Sciatic nerve (tissue), 2 donors: Measurements from ENCODE around the gene LPAR1. TPM values are rescaled to one million over a fixed set of nuclear protein-coding genes. Genes with fewer than 3 reads are reported as not detected.
A peak's percentile ranks its signal among the peaks of the same experiment; 100 is the strongest.

ENCODE experiments used
- ATAC-seq: fragments of 200-7000 bp; cut with Tn5 transposase; one replicate; pipeline ENCODE4 v1.9.1; 2020; ENCODE audit warnings: mild to moderate bottlenecking, moderate library complexity
- DNase-seq: peaks from one replicate; pipeline ENCODE4 v3.0.0-alpha.2; 2020; ENCODE audit warnings: low spot score
- intact Hi-C: fragments of 100-400 bp; cut with DNase I; formaldehyde crosslinking; loops from one replicate; pipeline ENCODE4 v1.14.2; 2022
- total RNA-seq: library from RNA; stranded (reverse); fragmentation: NEBNext Ultra II Directional; extraction: Animal tissue kit (Norgen Biotek cat#: 25700); gene quantifications from one replicate; pipeline ENCODE4 v1.2.1, GENCODE V29; 2021
- donor health status: DM: no; HTN: no; CAD: no.
- donor health status: DM: no; HTN: no; CAD: no.

The LPAR1 gene
- total RNA-seq, 1 donor from 2014 or later = 170 TPM

- ATAC-seq (no peak), DNase-seq (no peak)
- intact Hi-C loops = no loop called here
Measured at GRCh38 chr9:111008158-111009075, 29.9 kb downstream of the LPAR1 start.

- ATAC-seq (peak; percentile 50), DNase-seq (no peak)
- intact Hi-C loops = no loop called here
Measured at GRCh38 chr9:111005746-111006470, 32.4 kb downstream of the LPAR1 start.

GRCh38 chr9:111004936-111005335 lies 33.3 kb downstream of the LPAR1 start:
- intact Hi-C loops = no loop called here
- no peak for ATAC-seq

GRCh38 chr9:111003182-111003581 lies 35.1 kb downstream of the LPAR1 start:
- DNase-seq (no peak), ATAC-seq (no peak)
- intact Hi-C loops = no loop called here

More at GRCh38 chr9:111004936-111005335, 33.3 kb downstream of the LPAR1 start:
- DNase-seq = no peak

GRCh38 chr9:111001526-111001925 lies 36.7 kb downstream of the LPAR1 start:
- ATAC-seq (no peak), DNase-seq (no peak)
- intact Hi-C loops = no loop called here

GRCh38 chr9:111000202-111000601 lies 38.1 kb downstream of the LPAR1 start:
- intact Hi-C loops = no loop called here
- peak; percentile 56 for DNase-seq
- peak; percentile 12 for ATAC-seq

- ATAC-seq (no peak), DNase-seq (no peak)
- intact Hi-C loops = no loop called here
Measured at GRCh38 chr9:110999379-110999778, 38.9 kb downstream of the LPAR1 start.

- no peak for DNase-seq
Measured at GRCh38 chr9:110997847-110998246, 40.4 kb downstream of the LPAR1 start.

GRCh38 chr9:110996436-110997220 lies 41.6 kb downstream of the LPAR1 start:
- intact Hi-C loops = no loop called here
- ATAC-seq (peak; percentile 63), DNase-seq (no peak)

More at GRCh38 chr9:110997847-110998246, 40.4 kb downstream of the LPAR1 start:
- no peak for ATAC-seq
- intact Hi-C loops = no loop called here

GRCh38 chr9:110995420-110996340 lies 42.6 kb downstream of the LPAR1 start:
- ATAC-seq = peak; percentile 19
- no peak for DNase-seq
- intact Hi-C loops = no loop called here

GRCh38 chr9:110994771-110995241 lies 43.5 kb downstream of the LPAR1 start:
- intact Hi-C loops = no loop called here
- DNase-seq (no peak), ATAC-seq (peak; percentile 73)

- DNase-seq (no peak), ATAC-seq (no peak)
- intact Hi-C loops = no loop called here
Measured at GRCh38 chr9:110990481-110990880, 47.8 kb downstream of the LPAR1 start.

GRCh38 chr9:110986529-110986928 lies 51.7 kb downstream of the LPAR1 start:
- ATAC-seq = no peak
- no peak for DNase-seq
- intact Hi-C loops = no loop called here

- ATAC-seq = no peak
- intact Hi-C loops = no loop called here
- DNase-seq = no peak
Measured at GRCh38 chr9:110984890-110985437, 53.3 kb downstream of the LPAR1 start.

GRCh38 chr9:110980261-110980660 lies 58.0 kb downstream of the LPAR1 start:
- intact Hi-C loops = no loop called here
- ATAC-seq = no peak
- no peak for DNase-seq

- no peak for ATAC-seq
- no peak for DNase-seq
- intact Hi-C loops = no loop called here
Measured at GRCh38 chr9:110979636-110980035, 58.6 kb downstream of the LPAR1 start.

- DNase-seq = no peak
- intact Hi-C loops = no loop called here
- no peak for ATAC-seq
Measured at GRCh38 chr9:110978516-110978915, 59.8 kb downstream of the LPAR1 start.

GRCh38 chr9:110977259-110977709 lies 61.0 kb downstream of the LPAR1 start:
- DNase-seq (no peak), ATAC-seq (peak; percentile 51)
- intact Hi-C loops = no loop called here
